GM18520 (cell line): ENCODE measurements around the gene RFESD.

Experiments used
- ATAC-seq: cut with Tn5 transposase; IDR thresholded peaks from one replicate; pipeline ENCODE4 v1.9.1; 2021; ENCODE audit not compliant: unreplicated experiment

The RFESD gene

DNA sequence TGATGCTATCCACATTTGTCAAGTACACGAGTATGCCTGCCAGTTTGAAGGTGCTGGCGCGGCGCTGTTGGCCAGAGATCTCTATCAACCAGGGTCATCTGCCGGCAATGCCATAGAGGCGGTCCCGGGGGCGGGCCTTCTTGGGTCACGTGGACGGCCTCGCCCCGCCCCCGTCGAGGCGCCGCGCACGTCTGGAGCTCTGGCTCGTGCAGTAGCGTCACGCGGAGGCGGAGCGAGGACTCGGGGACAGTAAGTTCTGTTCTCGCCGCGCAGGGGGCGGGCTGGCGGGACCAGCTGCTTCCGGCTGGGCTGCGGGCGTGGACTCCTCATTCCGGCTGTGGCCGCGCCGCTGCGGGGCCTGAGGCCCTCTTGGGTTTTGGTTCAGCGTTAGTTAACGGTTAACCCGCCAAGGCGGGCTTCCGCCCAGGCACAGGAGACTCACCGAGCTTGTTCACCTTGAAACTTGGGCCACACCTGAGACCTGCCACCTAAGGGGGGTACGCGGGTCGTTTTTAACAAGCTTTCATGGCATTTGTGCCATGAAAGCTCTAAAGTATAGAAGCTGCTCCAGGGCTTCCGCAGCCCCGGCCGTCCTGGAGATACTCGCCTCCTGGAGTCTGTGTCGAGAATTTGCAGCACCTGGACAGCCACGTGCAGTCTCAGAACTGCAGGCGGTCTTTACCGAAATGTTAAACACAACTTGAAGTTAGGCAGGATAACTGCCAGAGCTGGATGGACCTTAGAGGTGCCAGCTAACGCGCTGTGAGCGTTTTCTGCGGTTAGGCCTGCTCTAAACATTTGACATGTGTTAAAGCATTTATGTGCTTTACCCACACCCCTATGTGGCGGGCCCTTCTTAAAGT is at the start of gene RFESD:
RFESD (plus strand) TSS at position 209 of the 863 bp plus-strand sequence. CDS start 5,495 bp downstream, outside the sequence.
- ATAC-seq = peak; percentile 94

DNA sequence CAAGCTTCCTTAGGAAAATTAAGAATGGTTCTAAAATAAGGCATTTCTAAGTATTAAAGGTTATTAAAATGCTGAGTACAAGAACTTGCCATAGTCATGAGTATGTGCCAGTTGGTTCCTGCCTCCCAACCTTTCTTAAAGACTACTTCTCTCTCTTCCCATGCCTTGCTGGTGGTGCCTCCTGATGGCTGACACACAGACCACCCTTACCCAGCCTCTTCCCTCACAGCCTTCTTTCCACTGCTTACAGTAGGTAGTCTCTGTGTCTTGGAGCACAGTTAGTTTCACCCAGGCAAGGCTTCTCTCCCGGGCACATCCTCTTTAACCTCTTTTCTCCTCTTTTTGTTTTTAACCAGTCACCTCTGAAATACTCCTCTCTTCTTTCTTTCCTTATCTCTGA is 47.3 kb upstream of the RFESD start:
- no peak for ATAC-seq

DNA sequence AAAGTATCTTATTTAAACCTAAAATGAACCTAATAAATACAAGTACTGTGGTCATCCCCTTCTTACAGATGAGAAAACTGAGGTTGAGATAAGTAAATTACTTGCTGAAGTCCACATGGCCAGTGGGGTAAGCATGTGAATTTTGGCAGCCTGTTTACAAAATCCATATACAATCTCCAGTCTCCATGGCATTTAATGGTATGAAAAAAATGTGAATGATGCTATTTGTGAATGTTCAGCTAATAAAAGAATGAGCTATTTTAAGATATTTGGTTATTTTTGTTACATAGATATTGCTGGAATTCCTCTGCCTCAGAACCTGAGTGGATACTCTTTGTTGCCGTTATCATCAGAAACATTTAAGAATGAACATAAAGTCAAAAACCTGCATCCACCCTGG is 46.0 kb upstream of the RFESD start:
- no peak for ATAC-seq

GRCh38 chr5:95605786-95606185 is 40.8 kb upstream of the RFESD start:
- no peak for ATAC-seq

- ATAC-seq = no peak
These were observed 40.2 kb upstream of the RFESD start for GRCh38 chr5:95606419-95606818.

DNA sequence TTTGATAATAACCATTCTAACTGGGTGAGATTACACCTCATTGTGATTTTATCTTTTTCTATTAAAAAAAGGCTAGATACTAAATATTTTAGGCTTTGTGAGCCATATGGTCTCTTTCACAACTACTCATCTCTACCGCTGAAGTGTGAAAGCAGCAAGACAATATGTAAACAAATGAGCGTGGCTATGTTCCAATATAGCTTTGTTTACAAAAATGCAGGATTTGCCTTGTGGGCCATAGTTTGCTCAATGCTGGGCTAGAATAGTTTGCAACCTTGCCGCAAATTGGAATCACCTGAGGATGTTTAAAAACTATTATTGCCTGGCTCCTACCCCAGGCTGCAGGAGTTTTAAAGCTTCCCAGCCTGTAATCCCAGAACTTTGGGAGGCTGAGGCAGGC is 36.9 kb upstream of the RFESD start:
- ATAC-seq = no peak

- no peak for ATAC-seq
These were observed 36.0 kb upstream of the RFESD start for GRCh38 chr5:95610546-95610945.

DNA sequence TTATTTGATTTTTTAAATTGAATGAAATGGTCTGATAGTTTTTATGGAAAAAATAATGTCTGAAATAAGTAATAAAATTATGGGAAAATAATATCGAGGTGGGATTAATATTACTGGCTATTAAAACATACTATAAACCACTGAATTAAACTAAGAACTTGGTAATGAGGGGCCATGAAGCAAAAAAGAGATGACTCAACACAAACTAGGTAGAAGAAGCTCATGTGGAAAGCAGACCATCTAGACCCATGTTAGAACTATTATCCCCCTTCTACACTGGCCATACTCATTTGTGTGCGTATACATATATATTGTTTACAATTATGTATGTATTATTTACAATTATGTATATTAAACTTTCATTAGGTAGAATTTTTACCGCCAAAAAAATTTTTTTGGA is 35.2 kb upstream of the RFESD start:
- ATAC-seq = no peak

- ATAC-seq = no peak
These were observed 33.1 kb upstream of the RFESD start for GRCh38 chr5:95613514-95613913.

DNA sequence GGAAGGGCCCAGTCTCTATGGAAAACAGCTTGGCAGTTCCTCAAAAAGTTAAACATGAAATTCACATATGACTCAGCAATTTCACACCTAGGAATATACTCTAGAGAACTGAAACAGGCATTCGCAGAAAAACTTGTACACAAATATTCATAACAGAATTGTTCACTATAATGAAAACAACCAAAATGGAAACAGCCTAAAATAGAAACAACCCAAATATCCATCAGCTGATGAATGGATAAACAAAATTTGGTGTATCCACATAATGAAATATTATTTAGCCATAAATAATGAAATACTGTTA is 31.5 kb upstream of the RFESD start:
- peak; percentile 81 for ATAC-seq

GRCh38 chr5:95617057-95617456 is 29.5 kb upstream of the RFESD start:
- no peak for ATAC-seq

- ATAC-seq = no peak
These were observed 27.5 kb upstream of the RFESD start for GRCh38 chr5:95619096-95619495.

GRCh38 chr5:95619514-95620029 is 27.0 kb upstream of the RFESD start:
- ATAC-seq = no peak

GRCh38 chr5:95620030-95620869 is 26.3 kb upstream of the RFESD start, which contains the start of gene GPR150:
GPR150 (plus strand) TSS chr5:95620087; CDS start chr5:95620276, 189 bp downstream.
- ATAC-seq = peak; percentile 40

DNA sequence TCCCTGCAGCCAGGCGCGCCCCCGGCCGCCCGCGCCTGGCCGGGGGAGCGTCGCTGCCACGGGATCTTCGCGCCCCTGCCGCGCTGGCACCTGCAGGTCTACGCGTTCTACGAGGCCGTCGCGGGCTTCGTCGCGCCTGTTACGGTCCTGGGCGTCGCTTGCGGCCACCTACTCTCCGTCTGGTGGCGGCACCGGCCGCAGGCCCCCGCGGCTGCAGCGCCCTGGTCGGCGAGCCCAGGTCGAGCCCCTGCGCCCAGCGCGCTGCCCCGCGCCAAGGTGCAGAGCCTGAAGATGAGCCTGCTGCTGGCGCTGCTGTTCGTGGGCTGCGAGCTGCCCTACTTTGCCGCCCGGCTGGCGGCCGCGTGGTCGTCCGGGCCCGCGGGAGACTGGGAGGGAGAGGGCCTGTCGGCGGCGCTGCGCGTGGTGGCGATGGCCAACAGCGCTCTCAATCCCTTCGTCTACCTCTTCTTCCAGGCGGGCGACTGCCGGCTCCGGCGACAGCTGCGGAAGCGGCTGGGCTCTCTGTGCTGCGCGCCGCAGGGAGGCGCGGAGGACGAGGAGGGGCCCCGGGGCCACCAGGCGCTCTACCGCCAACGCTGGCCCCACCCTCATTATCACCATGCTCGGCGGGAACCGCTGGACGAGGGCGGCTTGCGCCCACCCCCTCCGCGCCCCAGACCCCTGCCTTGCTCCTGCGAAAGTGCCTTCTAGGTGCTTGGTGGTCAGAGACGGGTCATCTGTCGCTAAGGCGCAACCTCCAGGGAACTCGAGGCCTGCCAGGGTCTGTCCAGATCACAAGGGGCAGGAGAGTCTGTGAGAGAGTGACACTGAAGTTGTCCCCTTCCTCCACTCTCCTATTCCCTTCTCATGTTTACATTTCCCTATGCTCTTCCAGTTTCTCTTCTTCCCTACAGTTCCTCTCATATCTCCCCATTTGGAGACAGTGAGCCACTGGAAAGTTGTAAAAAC is 25.4 kb upstream of the RFESD start:
- peak; percentile 22 for ATAC-seq

GRCh38 chr5:95621839-95622629 is 24.5 kb upstream of the RFESD start:
- no peak for ATAC-seq

DNA sequence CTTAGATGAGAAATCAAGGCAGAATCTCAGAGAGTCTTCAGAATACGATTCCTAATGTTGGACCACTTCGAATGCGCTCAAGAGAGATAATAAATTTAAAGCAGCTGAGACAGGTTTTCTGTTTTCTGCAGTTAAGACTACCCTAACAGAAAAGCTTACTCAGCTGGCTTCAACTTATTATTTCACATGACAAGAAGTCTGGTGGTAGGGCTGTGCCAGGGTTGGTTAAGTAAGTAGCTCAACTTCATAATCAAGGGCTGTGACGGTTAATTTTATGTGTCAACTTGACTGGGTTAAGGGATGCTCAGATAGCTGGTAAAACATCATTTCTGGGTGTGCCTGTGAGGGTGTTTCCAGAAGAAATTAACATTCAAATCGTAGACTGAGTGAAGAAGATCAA is 22.9 kb upstream of the RFESD start:
- no peak for ATAC-seq

- no peak for ATAC-seq
These were observed 22.2 kb upstream of the RFESD start for GRCh38 chr5:95624368-95624767.

- no peak for ATAC-seq
These were observed 19.9 kb upstream of the RFESD start for GRCh38 chr5:95626701-95627100.
